Measurements from ENCODE around the gene GPRC5B.

GRCh38 chr16:19857593-19858339 lies 26.9 kb downstream of the GPRC5B start:
- no peak for TF ChIP-seq POLR2A (IDR thresholded peaks at IDR 0.05)
- no peak for TF ChIP-seq CTCF (IDR thresholded peaks at IDR 0.05)
